HG03175 (cell line): ENCODE data around the gene MET.
"Not testable (repeated sequence)": the region's sequence is repeated elsewhere in the genome, so short reads cannot be mapped to it uniquely, and the experiment has no call there.

Source experiments
- ATAC-seq: cut with Tn5 transposase; IDR thresholded peaks from one replicate; pipeline ENCODE4 v1.9.1; 2021; ENCODE audit warnings: mild to moderate bottlenecking, moderate library complexity; ENCODE audit not compliant: unreplicated experiment

MET gene

DNA sequence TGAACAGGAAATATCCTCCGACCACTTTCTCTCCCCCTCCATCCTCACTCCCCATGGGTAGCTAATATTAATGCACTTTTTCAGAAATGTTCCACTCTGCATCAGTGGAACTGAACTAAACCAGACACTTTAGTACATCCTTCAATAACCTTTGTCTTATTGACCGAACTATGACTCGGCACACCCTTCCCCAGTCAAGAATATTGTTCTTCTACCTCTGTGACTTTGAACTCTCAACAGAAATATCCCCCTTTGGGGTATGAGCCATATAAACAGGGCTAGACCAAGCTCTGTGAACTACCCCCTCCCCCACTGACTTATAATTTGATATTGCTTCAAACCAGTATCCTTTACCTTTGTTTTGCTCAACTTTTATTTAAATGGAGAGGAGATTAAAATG is 132.5 kb downstream of the MET start:
- ATAC-seq: no peak

DNA sequence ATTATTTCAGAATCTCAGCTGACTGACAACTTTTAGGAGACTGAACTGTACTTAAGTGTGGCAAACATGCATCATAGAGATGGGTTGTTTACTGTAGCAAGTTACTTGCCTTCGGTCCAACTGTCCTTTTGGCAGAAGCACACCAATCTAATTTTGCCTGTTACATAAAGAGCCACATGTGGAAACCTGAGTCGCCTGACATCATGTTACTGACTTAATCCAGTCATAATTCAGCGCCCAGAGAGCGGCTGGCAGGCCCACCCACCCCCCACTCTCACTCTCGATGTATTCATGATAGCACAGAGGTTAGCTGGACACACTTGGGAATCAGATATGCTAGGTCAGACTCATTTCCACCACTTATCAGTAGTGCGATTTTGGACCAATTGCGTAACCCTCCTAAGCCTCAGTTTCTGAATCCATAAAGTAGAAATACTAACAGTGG is 133.1 kb downstream of the MET start:
- no peak for ATAC-seq

DNA sequence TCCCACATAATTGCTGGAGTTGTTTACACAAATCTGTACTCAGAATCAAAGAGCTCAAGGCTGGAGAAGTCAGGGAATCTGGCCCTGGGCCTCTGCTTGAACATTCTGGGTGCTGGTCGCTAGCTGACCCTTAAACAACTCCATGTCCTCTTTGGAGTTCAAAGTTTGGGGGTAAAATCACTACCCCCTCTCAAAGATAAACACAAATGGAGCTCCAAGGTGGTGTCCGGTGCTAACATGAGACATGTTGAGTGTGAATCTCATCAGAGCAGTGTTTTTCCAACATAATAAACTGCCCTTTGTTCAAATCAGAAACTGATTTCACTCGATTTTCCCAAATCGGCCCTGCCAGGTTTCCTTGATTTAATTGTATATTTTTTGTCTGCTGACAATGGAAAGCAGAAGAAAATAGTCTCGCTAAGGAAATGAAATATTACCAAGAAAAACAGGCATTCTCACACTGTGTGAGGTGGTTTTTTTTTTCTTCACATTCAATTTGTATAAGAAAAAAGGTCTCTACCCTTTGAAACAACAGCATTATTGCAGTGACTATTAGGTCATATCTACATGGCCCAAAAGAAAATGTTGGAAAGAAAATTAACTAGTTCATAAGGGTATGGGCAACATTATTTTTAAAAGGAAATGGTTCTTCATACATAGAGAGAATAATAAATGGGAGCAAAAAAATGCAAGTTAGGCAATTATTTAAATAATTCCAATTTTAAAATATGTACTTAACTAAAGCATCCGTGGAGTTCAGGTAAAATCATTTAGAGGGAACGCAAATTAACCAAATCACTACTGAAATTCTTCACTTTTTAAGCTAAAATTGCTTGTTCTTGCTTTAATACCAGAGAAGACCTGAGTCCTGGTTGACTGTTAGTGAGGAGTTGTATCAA is 134.3 kb downstream of the MET start:
- no peak for ATAC-seq

DNA sequence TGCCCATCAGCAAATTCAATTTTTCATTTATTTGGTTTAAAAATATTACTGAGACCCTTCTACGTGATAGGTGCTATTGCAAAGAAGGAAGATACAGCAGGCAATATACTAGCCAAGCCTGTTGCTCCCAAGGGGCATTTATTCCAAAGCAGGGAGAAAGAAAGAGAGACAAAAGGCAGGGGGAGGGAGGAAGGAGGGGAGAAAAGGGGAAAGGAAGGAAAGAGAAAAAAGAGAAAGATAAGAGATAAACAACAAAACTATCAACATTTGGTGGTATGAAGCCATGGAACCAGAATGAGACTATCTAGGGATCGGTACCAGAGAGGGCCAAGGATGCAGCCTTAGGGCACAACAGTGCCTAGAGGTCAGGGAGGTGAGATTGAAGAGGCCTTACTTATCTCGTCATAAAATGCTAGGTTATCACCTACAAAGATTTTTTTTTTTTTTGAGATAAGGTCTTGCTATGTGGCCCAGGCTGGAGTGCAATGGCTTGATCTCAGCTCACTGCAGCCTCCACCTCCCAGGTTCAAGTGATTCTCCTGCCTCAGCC is 135.1 kb downstream of the MET start:
- ATAC-seq: no peak

DNA sequence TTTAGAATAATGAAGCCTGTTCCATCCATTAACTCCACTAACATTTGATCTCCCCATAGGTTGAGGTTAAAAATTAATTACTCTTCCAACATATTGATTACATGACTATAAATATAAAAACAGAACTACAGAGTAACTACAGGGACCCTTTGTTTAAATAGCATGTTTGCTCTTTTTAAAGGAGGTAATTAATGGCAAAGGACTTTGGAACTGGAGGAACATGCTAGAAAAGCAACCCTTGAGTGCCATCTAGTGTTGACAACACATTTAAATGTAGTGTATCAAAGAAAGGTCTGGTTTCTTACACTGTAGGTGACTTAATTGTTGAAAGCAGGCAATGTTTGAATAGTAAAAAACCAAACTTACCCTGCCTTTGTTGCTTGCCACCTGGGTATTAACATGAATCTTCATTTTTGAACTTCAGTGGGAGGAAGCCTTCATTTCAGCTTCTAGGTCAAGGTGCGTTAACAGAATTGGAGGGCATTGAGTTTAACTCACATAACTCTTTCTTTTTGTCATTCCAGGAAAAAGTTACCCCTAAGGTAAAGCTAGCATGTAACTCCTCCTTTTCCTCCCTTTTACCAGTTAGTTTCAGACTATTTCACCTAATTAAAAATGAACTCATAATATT is 137.8 kb downstream of the MET start:
- peak; percentile 69 for ATAC-seq

DNA sequence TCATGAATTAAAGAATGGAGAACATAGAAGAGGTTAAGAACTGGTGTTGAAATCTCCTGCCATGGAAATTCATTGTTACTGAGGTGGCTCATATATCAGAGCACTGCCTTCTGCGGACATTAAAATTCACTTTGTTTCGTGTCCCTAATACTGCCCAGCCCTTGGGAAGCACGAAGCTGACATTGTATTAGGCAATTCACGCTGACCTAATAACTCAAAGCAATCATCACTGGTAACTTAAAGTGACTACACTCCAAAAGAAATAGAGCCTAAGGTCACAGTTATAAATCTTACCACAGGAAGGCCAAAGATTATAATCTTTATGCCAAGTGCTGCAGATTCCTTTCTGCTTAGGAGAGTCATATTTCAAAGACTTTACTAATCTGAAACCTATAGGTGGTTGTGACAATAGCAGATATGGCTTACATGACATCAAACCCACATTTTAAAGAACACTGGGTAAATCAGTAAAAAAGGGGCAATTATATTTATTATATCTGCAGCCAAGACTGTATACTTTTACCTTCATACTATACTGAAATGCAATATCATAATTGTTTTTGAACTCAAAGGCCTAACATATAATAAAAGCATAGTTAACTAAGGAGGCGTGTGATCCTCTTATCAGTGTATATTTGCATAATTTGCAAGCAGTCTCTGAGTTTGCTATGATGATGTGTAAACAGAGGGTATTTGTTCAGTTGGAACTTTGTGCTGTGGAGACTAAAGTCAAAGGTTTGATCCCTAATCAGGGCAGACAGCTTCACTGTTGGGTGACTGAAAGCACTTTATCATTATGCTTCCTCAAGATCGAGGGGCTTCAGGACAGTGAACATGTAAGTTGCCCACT is 138.5 kb downstream of the MET start:
- ATAC-seq: no peak

DNA sequence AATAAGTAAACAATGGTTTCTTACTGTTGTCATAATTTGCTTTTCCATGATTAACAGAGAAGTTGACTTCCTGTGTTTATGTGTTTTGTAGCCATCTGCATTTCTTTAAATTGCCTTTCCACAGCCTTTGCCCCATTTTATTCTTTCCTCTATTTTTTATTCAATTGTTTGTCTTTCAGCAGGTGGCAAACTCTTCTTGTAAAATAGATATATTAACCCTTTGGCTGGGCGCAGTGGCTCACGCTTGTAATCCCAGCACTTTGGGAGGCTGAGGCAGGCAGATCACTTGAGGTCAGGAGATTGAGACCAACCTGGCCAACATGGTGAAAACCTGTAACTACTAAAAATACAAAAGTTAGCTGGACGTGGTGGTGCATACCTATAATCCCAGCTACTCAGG is 139.8 kb downstream of the MET start:
- ATAC-seq: no peak

DNA sequence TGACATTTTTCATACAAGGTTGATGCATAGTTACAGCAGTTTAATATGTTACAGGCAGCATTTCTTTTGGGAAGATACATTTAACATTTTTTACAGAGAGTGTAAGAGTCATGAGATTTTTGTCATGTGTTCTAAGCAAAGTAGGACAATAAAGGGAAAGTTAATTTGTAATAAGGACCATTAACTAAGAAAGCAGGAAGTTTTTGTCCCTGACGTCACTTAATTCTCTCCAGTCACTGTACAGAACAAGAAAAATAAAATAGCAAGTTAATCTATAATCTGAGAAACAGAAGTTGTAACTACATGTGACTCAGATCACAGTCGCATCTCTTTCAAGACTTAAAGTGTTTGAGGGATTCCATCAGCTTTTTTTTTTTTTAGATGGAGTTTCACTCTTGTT is 140.9 kb downstream of the MET start:
- no peak for ATAC-seq

DNA sequence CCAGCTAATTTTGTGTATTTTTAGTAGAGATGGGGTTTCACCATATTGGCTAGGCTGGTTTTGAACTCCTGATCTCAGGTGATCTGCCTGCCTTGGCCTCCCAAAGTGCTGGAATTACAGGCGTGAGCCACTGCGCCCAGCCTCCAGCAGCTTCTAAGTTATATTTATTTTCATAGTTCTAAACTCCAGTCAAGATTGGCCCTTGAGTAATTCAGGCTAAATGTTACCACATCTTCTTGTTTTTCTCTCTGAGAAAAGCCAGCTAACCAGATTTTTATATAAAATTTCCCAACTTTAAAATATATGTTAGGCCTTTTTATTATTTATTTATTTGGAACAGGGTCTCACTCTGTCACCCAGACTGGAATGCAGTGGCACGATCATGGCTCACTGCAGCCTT is 141.4 kb downstream of the MET start:
- not testable (repeated sequence) for ATAC-seq

DNA sequence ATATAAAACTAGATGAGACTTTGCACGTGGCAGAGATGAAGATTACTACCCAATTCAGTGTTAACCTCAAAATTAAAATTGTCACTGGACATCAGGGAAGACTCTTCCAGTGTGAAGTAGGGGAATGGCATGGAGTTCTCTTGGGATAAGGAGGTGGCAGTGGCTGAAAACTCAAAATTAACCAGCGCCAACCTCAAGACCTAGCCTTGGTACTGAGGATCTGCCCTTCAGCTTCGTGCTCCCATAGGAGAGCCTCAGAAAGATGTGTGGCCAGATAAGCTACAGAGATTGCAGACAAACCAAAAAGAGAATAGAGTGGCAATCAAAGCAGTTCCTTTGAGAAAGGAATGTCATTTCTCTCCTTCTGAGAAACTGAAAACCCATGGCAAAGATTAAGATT is 143.0 kb downstream of the MET start:
- no peak for ATAC-seq

DNA sequence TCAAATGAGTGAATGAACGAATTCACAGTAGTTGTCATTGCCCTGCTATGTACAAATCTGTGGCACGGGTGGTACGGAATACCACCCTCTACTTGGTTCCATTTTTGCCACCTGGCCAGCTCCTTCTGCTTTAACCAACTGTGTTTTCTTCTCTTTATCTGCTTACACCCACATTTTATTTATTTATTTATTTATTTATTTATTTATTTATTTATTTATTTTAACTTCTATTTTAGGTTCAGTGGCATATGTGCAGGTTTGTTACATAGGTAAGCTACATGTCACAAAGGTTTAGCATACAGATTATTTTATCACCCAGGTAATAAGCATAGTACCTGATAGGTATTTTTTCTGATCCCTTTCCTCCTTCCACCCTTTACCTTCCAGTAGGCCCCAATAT is 148.2 kb downstream of the MET start:
- no peak for ATAC-seq

DNA sequence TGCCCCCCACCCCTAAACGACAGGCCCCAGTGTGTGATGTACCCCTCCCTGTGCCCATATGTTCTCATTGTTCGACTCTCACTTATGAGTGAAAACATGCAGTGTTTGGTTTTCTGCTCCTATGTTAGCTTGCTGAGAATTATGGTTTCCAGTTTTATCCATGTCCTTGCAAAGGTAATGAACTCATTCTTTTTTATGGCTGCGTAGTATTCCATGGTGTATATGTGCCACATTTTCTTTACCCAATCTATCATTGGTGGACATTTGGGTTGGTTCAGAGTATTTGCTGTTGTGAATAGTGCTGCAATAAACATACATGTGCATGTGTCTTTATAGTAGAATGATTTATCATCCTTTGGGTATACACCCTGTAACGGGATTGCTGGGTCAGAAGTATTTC is 149.7 kb downstream of the MET start:
- ATAC-seq: not testable (repeated sequence)

DNA sequence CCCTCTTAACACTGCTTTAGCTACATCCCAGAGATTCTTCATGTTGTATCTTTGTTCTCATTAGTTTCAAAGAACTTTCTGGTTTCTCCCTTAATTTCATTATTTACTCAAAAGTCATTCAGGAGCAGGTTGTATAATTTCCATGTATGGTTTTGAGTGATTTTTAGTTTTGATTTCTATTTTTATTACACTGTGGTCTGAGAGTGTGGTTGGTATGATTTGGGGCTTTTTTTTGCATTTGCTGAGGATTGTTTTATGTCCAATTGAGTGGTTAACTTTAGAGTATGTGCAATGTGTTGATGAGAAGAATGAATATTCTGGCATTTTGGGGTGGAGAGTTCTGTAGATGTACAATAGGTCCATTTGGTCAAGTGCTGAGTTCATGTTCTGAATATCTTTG is 152.5 kb downstream of the MET start:
- no peak for ATAC-seq

DNA sequence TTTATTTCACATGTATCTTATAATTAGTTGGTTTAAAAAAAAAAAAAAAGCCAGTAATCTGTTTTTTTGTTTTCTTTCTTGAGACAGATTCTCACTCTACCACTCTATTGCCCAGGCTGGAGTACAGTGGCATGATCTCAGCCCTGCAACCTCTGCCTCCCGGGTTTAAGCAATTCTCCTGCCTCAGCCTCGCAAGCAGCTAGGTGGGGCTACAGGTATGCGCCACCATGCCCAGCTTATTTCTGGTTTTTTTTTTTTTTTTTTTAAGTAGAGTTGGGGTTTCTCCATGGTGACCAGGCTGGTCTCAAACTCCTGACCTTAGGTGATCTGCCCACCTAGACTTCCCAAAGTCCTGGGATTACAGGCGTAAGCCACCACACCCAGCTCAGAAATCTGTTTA is 156.3 kb downstream of the MET start:
- ATAC-seq: no peak

DNA sequence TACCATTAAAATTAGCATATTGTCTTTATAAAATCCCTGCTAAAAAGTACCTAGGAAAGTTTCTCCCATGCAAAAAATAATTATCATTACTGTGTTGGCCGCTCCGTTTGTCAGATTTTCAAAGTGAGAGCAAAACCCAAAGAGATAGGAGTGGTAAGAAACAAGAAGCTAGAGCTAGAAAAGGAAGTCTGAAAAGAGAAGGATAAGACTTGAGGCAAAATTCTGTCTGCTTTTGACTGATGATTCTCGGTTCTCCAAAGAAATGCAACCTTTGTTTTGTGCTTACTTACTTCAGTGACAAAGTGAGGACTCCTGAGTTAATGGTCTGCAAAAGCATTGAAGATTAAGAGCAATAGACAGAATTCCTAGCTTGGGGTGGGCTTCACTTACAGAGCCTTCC is 157.0 kb downstream of the MET start:
- ATAC-seq: no peak

DNA sequence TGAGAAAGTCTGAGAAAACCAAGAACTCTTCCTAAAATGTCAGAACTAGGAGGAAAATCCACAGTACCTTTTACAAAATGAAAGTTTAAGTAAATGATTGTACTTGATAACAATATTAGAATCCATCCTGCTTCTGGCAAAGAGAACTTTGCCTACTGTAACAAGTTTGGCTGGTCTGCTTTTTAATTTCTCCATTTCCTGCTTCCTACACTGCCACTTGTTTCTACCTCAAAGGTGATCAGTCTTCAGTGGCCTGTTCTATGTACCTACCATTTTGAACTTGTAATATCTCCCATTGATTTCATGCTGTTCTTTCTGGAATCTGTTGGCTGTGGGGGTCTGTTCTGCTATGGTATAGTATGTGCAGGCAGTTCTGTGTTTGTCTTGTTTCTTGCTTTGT is 157.5 kb downstream of the MET start:
- no peak for ATAC-seq

DNA sequence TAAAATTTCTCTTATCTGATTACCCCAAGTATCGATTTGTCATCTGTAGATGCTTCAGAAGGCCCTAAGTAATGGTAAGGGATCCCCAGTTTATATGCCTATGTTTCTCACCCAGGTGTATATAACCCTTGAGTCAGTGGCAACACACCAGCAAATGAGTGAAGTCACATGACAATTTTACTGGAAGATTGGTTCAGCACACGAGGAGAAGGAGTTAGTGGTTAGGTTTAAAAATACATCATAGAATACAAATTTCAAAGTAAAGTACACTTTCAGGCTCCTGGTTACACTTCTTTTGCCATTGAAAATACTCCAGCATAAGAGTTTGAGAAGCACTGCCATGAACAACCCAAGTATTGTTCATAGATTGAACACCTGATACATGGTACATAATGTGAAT is 160.7 kb downstream of the MET start:
- no peak for ATAC-seq

DNA sequence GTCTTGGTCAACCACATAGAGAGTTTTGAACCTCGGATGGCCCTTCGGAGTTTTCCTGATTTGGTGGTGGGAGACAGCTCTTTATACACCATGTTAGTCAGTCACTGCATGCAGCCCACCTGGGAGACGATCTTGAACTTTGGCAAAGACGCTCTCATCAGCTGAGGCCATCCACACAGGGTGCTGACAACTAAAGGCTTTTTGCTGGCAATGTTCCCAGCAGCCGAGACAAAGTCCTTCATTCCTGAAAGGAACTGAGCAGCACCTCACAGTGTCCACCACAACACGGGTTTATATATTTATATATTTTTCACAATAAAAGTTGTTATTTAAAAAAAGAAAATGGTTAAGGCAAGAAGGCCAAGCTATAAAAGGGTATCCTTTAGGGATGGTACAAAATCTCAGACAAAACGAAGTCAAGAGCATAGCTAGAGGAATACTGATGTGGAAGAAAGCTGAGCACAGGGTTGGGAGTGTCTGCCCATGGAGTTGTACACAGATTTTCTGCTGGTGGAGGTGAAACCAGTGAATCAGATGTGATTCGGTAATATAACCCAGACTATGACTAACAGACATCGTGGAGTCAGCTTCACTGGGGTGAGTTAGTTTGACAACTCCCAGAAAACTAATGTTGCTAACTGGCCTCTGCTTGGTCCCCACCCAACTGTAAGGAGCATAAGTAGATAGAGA is 163.0 kb downstream of the MET start:
- ATAC-seq: no peak

DNA sequence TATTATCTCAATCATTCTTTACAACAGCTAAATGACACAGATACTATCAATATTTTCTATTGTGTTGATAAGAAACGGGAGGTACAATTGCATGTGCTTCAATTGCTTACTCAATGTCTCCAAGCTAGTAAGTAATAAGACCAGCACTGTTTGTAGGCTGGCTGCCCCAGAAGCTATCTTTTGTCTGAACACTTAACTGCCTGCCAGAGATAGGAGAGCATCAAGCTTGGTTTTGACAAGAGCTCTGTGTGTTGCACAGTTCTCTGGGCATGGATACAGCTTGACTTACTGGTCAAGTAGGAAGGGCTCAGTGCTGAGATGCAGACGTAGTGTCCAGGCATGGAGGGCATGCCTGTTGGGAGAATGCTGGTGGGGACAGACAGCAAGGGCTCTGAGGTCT is 164.1 kb downstream of the MET start:
- no peak for ATAC-seq

DNA sequence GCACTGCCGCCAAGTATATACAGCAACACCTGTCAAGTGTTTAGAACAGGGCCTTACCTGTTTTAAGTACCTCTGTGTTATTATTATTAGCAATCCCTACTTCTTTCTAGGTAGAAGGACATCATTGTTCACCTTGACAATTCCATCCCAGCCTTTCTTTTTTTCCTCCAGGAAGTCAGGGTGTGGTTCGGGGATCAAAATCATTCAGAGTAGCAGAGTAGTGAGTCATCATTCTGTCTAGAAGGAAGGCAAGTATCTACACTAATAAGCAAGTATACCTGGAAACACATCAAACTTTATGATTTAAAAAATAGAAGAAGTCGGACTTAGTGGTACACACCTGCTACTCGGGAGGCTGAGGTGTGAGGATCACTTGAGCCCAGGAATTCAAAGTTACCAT is 164.9 kb downstream of the MET start:
- no peak for ATAC-seq

DNA sequence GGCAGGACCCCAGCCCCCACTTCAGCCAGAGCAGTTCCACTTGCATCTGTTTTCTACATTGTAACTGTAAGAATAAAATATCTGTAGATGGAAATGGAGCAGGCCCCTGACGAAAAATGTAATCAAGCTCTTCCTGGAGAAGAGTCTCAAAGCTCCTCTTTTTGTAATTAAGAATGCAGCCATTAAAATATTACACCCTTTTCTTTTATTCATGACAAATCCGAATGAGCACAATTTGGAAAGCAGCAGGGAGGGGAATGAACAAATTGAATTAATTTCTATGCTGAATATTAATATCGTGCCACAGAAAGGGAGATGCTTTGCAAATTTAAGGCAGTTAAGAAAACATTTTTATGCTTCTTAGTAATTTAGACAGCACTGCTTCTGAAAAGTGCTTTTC is 165.6 kb downstream of the MET start:
- ATAC-seq: no peak
